IPS-11a (cell line): Measurements from ENCODE around the gene GRIN3A.

Source experiments
- H3K4me3 ChIP-seq: one replicate; pipeline ENCODE4 v1.5.1; 2013; ENCODE audit warnings: low read depth, low read length, control low read depth

GRIN3A gene

GRCh38 chr9:101706261-101706798 is 32.1 kb downstream of the GRIN3A start:
- H3K4me3 ChIP-seq, result no peak overlapping the region

- H3K4me3 ChIP-seq, result peak overlapping the region; percentile 15
These were observed 33.2 kb downstream of the GRIN3A start for GRCh38 chr9:101705135-101705661.

GRCh38 chr9:101702257-101702656 is 36.2 kb downstream of the GRIN3A start:
- H3K4me3 ChIP-seq, result no peak overlapping the region

GRCh38 chr9:101693546-101694336 is 44.7 kb downstream of the GRIN3A start:
- H3K4me3 ChIP-seq, result no peak overlapping the region

- no peak overlapping the region for H3K4me3 ChIP-seq
These were observed 46.8 kb downstream of the GRIN3A start for GRCh38 chr9:101691657-101692056.

- H3K4me3 ChIP-seq, result no peak overlapping the region
These were observed 49.4 kb downstream of the GRIN3A start for GRCh38 chr9:101689039-101689438.

GRCh38 chr9:101684665-101685064 is 53.8 kb downstream of the GRIN3A start:
- H3K4me3 ChIP-seq, result no peak overlapping the region

- H3K4me3 ChIP-seq, result no peak overlapping the region
These were observed 55.2 kb downstream of the GRIN3A start for GRCh38 chr9:101683236-101683635.

GRCh38 chr9:101677861-101678260 is 60.6 kb downstream of the GRIN3A start:
- no peak overlapping the region for H3K4me3 ChIP-seq

- H3K4me3 ChIP-seq, result no peak overlapping the region
These were observed 63.1 kb downstream of the GRIN3A start for GRCh38 chr9:101675341-101675740.

- H3K4me3 ChIP-seq, result no peak overlapping the region
These were observed 64.3 kb downstream of the GRIN3A start for GRCh38 chr9:101674165-101674564.

GRCh38 chr9:101673642-101674041 is 64.8 kb downstream of the GRIN3A start:
- H3K4me3 ChIP-seq, result no peak overlapping the region

- H3K4me3 ChIP-seq, result no peak overlapping the region
These were observed 66.9 kb downstream of the GRIN3A start for GRCh38 chr9:101671567-101671966.

- no peak overlapping the region for H3K4me3 ChIP-seq
These were observed 70.0 kb downstream of the GRIN3A start for GRCh38 chr9:101668421-101668820.

- no peak overlapping the region for H3K4me3 ChIP-seq
These were observed 74.0 kb downstream of the GRIN3A start for GRCh38 chr9:101664453-101664852.

GRCh38 chr9:101652601-101653175 is 85.8 kb downstream of the GRIN3A start:
- no peak overlapping the region for H3K4me3 ChIP-seq

- no peak overlapping the region for H3K4me3 ChIP-seq
These were observed 88.3 kb downstream of the GRIN3A start for GRCh38 chr9:101650142-101650541.

- no peak overlapping the region for H3K4me3 ChIP-seq
These were observed 90.0 kb downstream of the GRIN3A start for GRCh38 chr9:101648493-101648892.

- H3K4me3 ChIP-seq, result no peak overlapping the region
These were observed 98.4 kb downstream of the GRIN3A start for GRCh38 chr9:101639785-101640665.

- H3K4me3 ChIP-seq, result no peak overlapping the region
These were observed 99.1 kb downstream of the GRIN3A start for GRCh38 chr9:101639311-101639710.

- no peak overlapping the region for H3K4me3 ChIP-seq
These were observed 102.2 kb downstream of the GRIN3A start for GRCh38 chr9:101636247-101636646.
